Activated CD8-positive, alpha-beta memory T cell treated with anti-CD3 and anti-CD28 coated beads for 24 hours (primary cell): ENCODE results near the gene CRABP1.
"Not testable (repeated sequence)": the region's sequence is repeated elsewhere in the genome, so short reads cannot be mapped to it uniquely, and the experiment has no call there.

Source experiments
- DNase-seq: peaks from one replicate; pipeline ENCODE4 v3.0.0-alpha.2; 2020

CRABP1 gene

DNA sequence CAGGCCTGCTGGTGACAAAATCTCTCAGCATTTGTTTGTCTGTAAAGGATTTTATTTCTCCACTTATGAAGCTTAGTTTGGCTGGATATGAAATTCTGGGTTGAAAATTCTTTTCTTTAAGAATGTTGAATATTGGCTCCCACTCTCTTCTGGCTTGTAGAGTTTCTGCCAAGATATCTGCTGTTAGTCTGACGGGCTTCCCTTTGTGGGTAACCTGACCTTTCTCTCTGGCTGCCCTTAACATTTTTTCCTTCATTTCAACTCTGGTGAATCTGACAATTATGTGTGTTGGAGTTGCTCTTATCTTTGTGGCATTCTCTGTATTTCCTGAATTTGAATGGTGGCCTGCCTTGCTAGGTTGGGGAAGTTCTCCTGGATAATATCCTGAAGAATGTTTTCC lies 40.0 kb downstream of the CRABP1 start:
- not testable (repeated sequence) for DNase-seq

GRCh38 chr15:78382114-78382880 lies 42.1 kb downstream of the CRABP1 start:
- DNase-seq, result no peak

- DNase-seq, result no peak
Observed at GRCh38 chr15:78384651-78385050, 44.5 kb downstream of the CRABP1 start.

DNA sequence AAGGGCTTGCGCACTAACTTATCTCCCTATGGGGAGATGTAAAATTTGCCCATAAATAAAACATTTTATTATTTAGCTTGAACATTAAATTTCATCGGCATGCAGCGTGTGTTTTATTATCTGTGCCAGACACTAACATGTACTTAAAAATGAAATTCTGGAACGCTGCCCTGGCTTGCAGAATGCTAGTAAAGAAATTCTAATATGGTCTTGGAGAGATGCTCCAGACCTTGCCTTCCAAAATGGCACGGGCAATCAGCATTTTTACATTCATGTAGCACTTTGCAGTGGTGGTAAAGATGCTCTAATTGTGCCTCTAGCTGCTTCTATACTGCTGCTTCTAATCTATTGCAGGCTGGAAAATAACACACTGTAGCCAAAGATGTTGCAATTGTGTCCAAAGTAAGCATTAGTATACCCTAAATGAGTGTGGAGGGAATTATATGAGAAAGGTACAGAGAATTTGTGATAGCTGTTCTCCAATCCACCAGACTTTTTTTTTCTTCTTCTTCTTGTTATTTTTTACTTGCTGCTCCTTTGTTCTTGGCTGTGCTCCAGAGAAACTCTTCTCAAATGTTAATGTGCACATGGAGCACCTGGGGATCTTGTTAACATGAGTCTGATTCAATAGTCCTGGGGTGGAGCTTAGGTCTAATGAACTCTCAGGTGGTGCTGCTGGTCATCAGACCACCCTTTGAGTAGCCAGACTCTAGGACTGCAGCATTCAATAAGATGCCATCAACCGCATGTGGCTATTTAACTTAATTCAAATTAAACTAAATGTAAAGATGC lies 47.3 kb downstream of the CRABP1 start:
- no peak for DNase-seq

DNA sequence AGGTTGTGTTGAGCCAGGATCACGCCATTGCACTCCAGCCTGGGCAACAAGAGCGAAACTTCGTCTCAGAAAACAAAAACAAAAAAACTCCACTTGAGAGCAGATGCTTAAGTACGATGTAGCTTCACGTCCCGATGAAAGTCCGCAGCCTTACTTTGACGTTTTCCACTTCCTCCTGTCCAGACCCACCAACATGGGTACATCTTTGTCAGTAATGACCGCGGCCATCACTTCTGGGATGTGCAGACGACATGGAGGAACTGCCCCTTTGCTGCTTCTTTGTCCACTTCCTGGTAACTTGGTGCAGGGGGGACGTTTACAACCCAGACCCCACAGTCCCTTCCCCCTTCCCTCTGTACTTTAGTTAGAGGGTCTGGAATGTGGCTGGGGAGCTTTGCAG lies 48.7 kb downstream of the CRABP1 start:
- DNase-seq, result no peak

GRCh38 chr15:78389322-78389721 lies 49.2 kb downstream of the CRABP1 start:
- no peak for DNase-seq

DNA sequence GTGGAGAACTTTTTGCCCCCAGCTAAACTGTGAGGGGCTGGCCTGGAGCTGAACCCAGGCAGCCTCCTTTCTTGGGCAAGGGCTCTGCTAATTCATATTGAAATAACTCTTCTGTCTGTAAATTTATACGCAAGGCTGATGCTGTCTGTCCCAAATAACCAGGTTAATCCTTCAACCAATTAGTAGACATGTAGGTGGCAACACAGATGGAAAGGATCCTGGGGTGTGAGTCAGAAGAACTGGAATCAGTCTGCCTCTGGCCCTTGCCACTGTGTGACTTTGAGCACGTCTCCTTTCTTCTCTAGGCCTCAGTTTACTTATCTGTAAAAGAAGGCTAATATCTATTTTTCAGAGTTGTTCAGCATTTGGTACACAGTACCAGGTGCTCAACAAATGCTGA lies 49.6 kb downstream of the CRABP1 start:
- no peak for DNase-seq

- no peak for DNase-seq
Observed at GRCh38 chr15:78390242-78390641, 50.1 kb downstream of the CRABP1 start.

DNA sequence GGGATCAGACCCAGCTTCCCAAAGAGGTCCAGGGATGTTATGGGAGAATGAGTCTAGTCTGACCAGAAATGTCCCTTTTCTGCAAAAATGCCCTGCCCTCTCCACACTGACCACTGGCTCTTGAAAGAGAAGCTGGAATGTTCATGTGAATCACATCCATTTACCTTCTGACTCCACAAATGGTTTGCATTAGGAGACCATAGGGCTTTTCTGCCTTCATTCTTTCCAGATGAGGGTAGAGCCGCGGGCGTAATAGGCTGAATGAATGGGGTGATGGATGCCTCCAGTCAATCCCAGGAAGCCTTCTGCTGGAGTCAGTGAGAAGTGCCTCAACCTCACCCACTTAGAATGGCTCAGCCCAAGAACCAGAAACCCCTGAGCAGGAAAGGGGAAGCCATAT lies 50.7 kb downstream of the CRABP1 start:
- DNase-seq, result no peak

DNA sequence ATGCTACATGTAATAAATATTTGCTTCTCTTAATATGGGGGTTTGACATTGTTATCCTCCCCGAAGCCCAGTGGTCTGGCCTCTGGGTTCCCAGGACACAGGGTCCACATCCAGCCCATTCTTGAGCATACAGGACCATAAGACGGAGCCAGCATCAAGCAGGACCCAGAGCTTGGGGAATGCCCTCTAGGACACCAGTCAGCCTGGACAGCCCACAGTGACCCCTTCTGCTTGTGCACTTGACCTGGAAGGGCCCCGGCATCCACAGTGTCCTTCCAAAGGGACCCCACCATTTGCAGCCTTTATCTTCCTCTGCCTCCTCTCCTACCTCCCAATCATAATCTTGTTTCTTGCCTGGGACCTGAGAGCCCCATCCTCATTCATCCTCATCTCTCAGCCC lies 51.6 kb downstream of the CRABP1 start:
- no peak for DNase-seq

DNA sequence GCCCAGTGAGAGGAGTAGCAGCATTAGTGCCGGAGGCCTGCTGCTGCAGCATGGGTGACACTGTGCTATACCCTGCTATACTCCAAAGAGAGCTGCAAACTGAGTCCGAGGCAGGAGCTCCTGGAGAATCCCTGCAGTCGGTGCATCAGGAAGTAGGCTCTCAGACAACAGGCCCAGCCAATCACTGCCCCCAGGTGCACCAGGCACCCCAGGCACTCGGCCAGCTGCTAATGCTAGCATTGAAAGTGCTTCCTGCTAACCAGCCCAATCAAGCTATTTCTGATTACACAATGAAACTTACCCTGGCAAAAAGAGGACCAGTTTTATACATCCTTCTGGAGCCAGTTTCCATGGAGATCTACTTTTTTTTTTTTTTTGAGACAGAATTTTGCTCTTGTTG lies 52.3 kb downstream of the CRABP1 start:
- DNase-seq, result no peak

GRCh38 chr15:78393137-78393536 lies 53.0 kb downstream of the CRABP1 start:
- DNase-seq, result no peak

GRCh38 chr15:78394026-78394425 lies 53.9 kb downstream of the CRABP1 start:
- no peak for DNase-seq

DNA sequence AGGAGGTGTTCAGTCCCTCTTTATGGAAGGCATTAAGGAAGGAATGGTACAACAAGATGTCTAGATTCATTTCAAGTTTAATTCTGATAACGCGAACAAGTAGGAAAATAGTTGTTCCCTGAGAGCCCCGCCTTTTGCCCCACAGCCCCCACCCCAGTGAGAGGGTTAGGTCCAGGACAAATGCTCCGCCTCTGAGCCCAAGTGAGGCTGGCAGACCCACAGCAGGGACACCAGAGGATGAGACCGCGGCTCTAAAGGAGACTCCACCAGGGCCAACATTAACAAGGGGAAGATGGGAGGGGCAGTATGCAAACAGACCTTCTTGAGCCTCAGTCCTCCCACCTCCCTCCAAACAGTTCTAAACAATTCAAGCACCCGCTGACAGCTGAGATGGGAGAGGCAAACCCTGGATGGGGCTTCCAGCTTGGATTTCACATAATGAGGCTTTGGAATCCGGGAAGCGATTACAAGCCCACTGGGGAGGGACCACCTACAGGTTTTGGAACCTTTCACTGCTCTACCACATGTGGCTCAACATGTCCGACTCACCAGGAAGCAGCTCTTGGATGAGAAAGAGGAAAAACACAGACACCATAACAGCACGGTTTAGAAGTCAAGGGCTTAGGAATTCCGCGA lies 54.9 kb downstream of the CRABP1 start:
- DNase-seq, result no peak

DNA sequence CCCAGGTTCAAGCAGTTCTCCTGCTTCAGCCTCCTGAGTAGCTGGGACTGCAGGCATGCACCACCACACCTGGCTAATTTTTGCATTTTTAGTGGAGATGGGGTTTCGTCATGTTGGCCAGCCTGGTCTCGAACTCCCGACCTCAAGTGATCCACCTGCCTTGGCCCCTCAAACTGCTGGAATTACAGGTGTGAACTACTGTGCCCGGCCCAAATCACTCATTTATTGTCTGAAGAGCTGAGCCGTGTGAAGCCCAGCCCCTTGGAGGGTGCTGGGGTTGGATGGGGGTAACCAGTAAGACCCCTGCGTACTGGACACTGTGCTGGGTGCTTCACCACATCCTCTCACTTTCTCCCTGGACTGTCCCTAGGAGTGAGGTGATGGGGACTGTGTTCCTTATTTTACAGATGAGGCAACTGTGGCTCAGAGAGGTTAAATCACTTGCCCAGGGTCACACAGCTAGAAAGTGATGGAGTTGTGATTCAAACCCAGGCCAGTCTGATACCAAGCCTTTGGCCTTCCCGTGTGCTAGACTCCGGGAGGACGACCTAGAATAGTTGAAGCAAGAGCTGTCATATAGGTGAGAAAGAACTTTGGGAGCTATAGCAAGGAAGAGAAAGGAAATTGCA lies 56.1 kb downstream of the CRABP1 start:
- no peak for DNase-seq

DNA sequence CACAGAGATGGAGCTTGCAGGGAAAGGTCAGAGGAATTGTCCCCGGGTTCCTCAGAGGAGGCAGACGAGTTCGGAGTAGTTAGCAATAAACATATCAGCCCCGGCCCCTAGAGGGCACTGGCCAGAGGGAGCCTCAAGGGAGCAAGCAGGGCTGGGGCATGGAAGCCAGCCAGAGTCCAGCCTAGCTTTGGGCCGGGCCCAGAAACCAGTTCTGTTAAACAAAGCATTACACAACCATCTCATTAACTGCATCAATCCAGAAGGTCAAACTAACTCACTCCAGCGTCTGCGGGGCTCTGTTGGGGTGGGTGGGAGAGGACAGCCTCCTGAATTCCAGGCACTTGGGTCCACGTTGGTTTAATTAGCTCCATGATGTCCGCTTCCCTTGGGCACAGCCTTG lies 56.8 kb downstream of the CRABP1 start:
- DNase-seq, result no peak

DNA sequence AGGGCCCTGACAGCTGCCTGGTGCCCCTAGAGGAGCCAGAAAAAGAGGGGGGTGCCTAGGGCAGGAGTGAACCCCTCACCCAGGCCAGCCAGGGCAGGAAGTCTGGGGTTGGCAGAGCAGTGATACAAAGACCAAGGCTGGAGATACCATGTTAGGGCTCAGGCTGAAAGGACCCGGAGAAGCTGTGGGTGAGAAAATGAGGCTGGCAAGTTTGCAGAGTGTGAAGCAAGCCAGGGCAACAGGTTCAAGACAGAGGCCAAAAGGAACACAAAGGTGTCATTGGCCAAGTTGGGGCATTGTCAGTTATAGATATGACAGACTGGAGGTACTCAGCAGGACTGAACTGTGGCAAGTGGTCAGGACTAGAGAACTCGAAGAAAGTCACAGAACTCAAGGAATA lies 57.2 kb downstream of the CRABP1 start:
- DNase-seq, result no peak
